ENCODE measurements around the gene GGA3.

Gene GGA3

DNA sequence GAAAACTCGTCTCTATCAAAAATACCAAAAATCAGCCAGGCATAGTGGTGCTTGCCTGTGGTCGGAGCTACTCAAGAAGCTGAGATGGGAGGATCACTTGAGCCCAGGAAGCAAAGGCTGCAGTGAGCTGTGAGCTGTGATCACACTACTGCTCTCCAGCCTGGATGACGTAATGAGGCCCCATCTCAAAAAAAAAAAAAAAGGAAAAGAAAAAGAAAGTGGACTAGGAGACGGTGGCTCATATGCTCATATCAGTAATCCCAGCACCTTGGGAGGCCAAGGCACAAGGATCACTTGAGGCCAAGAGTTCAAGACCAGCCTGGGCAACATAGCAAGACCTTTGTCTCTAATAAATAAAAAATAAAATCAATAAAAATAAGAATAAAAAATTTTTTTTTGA, 69.8 kb downstream of the GGA3 start:
- H2AFZ ChIP-seq (ENCODE audit: low read length), result no peak overlapping the region
- no peaks in the 10 kb centered on the region for H3K9me2 ChIP-seq (ENCODE audit: low read depth, low read length)
- H3K27me3 ChIP-seq (ENCODE audit: insufficient read depth, low read length), result no peaks in the 10 kb centered on the region; the same call in 1 of the 2 replicates
- no peaks in the 10 kb centered on the region for H3F3A ChIP-seq (ENCODE audit: insufficient read depth, low read length)
- H3K9ac ChIP-seq (ENCODE audit: low read length), result no peak overlapping the region
- TF ChIP-seq EZH2 (IDR thresholded peaks at IDR 0.05; ENCODE audit: borderline replicate concordance, low read length), result no peak
- TF ChIP-seq, protein P1, sequence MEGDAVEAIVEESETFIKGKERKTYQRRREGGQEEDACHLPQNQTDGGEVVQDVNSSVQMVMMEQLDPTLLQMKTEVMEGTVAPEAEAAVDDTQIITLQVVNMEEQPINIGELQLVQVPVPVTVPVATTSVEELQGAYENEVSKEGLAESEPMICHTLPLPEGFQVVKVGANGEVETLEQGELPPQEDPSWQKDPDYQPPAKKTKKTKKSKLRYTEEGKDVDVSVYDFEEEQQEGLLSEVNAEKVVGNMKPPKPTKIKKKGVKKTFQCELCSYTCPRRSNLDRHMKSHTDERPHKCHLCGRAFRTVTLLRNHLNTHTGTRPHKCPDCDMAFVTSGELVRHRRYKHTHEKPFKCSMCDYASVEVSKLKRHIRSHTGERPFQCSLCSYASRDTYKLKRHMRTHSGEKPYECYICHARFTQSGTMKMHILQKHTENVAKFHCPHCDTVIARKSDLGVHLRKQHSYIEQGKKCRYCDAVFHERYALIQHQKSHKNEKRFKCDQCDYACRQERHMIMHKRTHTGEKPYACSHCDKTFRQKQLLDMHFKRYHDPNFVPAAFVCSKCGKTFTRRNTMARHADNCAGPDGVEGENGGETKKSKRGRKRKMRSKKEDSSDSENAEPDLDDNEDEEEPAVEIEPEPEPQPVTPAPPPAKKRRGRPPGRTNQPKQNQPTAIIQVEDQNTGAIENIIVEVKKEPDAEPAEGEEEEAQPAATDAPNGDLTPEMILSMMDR (IDR thresholded peaks at IDR 0.05; ENCODE audit: low read length), result no peak
- no peaks in the 10 kb centered on the region for H3K79me2 ChIP-seq (ENCODE audit: insufficient read depth, low read length)
- no peak overlapping the region for H3K4me3 ChIP-seq (ENCODE audit: low read depth, low read length, poor library complexity, severe bottlenecking)
- no peaks in the 10 kb centered on the region for H3K4me1 ChIP-seq (ENCODE audit: insufficient read depth, low read length, severe bottlenecking)
- no peaks in the 10 kb centered on the region for H3K36me3 ChIP-seq (ENCODE audit: insufficient read depth, low read length)
- no peaks in the 10 kb centered on the region for H4K20me1 ChIP-seq (ENCODE audit: insufficient read depth, low read length)
- H3K27ac ChIP-seq (ENCODE audit: low read depth, low read length, poor library complexity, severe bottlenecking), result no peak overlapping the region
- no peak overlapping the region for H3K4me2 ChIP-seq (ENCODE audit: low read length)
- no peaks in the 10 kb centered on the region for H3K9me3 ChIP-seq (ENCODE audit: low read length)

DNA sequence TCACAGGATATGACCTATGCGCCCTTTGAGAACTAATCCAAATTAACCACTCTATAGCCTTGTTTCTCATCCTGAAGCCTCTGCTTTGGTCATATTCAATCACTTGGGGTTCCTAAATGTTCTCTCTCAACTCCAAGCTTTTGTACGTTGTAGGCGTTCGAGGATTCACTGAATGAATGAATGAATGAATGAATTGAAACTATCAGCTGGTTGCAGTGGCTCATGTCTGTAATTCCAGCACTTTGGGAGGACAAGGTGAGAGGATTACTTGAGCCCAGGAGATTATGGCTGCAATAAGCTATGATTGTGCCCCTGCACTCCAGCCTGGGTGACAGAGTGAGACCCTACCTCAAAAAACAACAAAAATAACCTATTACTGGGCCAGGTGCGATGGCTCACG, 72.8 kb downstream of the GGA3 start:
- H4K20me1 ChIP-seq (ENCODE audit: insufficient read depth, low read length), result no peaks in the 10 kb centered on the region
- no peak overlapping the region for H3K9ac ChIP-seq (ENCODE audit: low read length)
- no peak overlapping the region for H3K27ac ChIP-seq (ENCODE audit: low read depth, low read length, poor library complexity, severe bottlenecking)
- no peak overlapping the region for H3K4me2 ChIP-seq (ENCODE audit: low read length)
- no peaks in the 10 kb centered on the region for H3K9me2 ChIP-seq (ENCODE audit: low read depth, low read length)
- TF ChIP-seq EZH2 (IDR thresholded peaks at IDR 0.05; ENCODE audit: borderline replicate concordance, low read length), result no peak
- TF ChIP-seq, protein P1 (IDR thresholded peaks at IDR 0.05; ENCODE audit: low read length), result no peak
- H3K36me3 ChIP-seq (ENCODE audit: insufficient read depth, low read length), result no peaks in the 10 kb centered on the region
- no peaks in the 10 kb centered on the region; the same call in 1 of the 2 replicates for H3K27me3 ChIP-seq (ENCODE audit: insufficient read depth, low read length)
- no peaks in the 10 kb centered on the region for H3K9me3 ChIP-seq (ENCODE audit: low read length)
- H3K79me2 ChIP-seq (ENCODE audit: insufficient read depth, low read length), result no peaks in the 10 kb centered on the region
- H3F3A ChIP-seq (ENCODE audit: insufficient read depth, low read length), result no peaks in the 10 kb centered on the region
- peaks cover under 1% of the 10 kb centered on the region for H3K4me1 ChIP-seq (ENCODE audit: insufficient read depth, low read length, severe bottlenecking)
- H2AFZ ChIP-seq (ENCODE audit: low read length), result no peak overlapping the region
- H3K4me3 ChIP-seq (ENCODE audit: low read depth, low read length, poor library complexity, severe bottlenecking), result no peak overlapping the region

All from OCI-LY1 (cell line).